ENCODE measurements around the gene RHOB. TPM values are rescaled to one million over a fixed set of nuclear protein-coding genes. Genes with fewer than 3 reads are reported as not detected.

RHOB gene
- total RNA-seq, 1 experiment from 2014 or later = 38.9 TPM

GRCh38 chr2:20452551-20452950, 5.7 kb downstream of the RHOB start:
- in situ Hi-C loops (cut with HindIII; ENCODE audit: low pct_unique_long_range_greater_than_20kb, low sequenced_read_pairs) (no loop called here), intact Hi-C loops (cut with micrococcal nuclease; ENCODE audit: unreplicated experiment) (no loop called here)
- ChIA-PET CTCF (interaction anchor here (0.6 kb wide), 2 partner anchors 40 to 173 kb away, joined by 3 to 4 read pairs; no protein-coding TSS in a partner anchor), POLR2A (no interaction called here)
- no peak overlapping the region for H3K27ac ChIP-seq (ENCODE audit: low read length)
- no peak for DNase-seq (ENCODE audit: low read depth, low spot score)
- no peak for ATAC-seq
- no peaks in the 10 kb centered on the region for H3K36me3 ChIP-seq (ENCODE audit: control insufficient read depth, insufficient read depth, low read length)
- no peaks in the 10 kb centered on the region for H3K27me3 ChIP-seq (ENCODE audit: control insufficient read depth, insufficient read depth, low read length)
- peaks cover 26% of the 10 kb centered on the region for H3K4me1 ChIP-seq (ENCODE audit: control insufficient read depth, insufficient read depth, low read length)
- no peaks in the 10 kb centered on the region for H3K9me3 ChIP-seq (ENCODE audit: control insufficient read depth, insufficient read depth, low read depth, low read length)
- no TSS peak for BruUV-seq (replicated peaks)
- TF ChIP-seq, protein P1, sequence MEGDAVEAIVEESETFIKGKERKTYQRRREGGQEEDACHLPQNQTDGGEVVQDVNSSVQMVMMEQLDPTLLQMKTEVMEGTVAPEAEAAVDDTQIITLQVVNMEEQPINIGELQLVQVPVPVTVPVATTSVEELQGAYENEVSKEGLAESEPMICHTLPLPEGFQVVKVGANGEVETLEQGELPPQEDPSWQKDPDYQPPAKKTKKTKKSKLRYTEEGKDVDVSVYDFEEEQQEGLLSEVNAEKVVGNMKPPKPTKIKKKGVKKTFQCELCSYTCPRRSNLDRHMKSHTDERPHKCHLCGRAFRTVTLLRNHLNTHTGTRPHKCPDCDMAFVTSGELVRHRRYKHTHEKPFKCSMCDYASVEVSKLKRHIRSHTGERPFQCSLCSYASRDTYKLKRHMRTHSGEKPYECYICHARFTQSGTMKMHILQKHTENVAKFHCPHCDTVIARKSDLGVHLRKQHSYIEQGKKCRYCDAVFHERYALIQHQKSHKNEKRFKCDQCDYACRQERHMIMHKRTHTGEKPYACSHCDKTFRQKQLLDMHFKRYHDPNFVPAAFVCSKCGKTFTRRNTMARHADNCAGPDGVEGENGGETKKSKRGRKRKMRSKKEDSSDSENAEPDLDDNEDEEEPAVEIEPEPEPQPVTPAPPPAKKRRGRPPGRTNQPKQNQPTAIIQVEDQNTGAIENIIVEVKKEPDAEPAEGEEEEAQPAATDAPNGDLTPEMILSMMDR (IDR thresholded peaks at IDR 0.05) = no peak
- TF ChIP-seq SIN3A (IDR thresholded peaks at IDR 0.05; ENCODE audit: borderline replicate concordance, insufficient read depth, low read depth, low read length) = no peak
- TF ChIP-seq POLR2AphosphoS5 (IDR thresholded peaks at IDR 0.05; ENCODE audit: low read depth, low read length) = no peak
- TF ChIP-seq, protein P2, sequence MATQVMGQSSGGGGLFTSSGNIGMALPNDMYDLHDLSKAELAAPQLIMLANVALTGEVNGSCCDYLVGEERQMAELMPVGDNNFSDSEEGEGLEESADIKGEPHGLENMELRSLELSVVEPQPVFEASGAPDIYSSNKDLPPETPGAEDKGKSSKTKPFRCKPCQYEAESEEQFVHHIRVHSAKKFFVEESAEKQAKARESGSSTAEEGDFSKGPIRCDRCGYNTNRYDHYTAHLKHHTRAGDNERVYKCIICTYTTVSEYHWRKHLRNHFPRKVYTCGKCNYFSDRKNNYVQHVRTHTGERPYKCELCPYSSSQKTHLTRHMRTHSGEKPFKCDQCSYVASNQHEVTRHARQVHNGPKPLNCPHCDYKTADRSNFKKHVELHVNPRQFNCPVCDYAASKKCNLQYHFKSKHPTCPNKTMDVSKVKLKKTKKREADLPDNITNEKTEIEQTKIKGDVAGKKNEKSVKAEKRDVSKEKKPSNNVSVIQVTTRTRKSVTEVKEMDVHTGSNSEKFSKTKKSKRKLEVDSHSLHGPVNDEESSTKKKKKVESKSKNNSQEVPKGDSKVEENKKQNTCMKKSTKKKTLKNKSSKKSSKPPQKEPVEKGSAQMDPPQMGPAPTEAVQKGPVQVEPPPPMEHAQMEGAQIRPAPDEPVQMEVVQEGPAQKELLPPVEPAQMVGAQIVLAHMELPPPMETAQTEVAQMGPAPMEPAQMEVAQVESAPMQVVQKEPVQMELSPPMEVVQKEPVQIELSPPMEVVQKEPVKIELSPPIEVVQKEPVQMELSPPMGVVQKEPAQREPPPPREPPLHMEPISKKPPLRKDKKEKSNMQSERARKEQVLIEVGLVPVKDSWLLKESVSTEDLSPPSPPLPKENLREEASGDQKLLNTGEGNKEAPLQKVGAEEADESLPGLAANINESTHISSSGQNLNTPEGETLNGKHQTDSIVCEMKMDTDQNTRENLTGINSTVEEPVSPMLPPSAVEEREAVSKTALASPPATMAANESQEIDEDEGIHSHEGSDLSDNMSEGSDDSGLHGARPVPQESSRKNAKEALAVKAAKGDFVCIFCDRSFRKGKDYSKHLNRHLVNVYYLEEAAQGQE (IDR thresholded peaks at IDR 0.05; ENCODE audit: insufficient read depth in 1 of 2, low read depth in 2 of 2, low read length in 1 of 2) = no peak
- H3K4me3 ChIP-seq (ENCODE audit: low read depth in 2 of 2, low read length in 2 of 2) = no peak overlapping the region

- ChIA-PET POLR2A (no interaction called here), CTCF (no interaction called here)
- intact Hi-C loops (cut with micrococcal nuclease; ENCODE audit: unreplicated experiment) (no loop called here), in situ Hi-C loops (cut with HindIII; ENCODE audit: low pct_unique_long_range_greater_than_20kb, low sequenced_read_pairs) (no loop called here)
- peaks cover 26% of the 10 kb centered on the region for H3K4me1 ChIP-seq (ENCODE audit: control insufficient read depth, insufficient read depth, low read length)
- H3K27me3 ChIP-seq (ENCODE audit: control insufficient read depth, insufficient read depth, low read length) = no peaks in the 10 kb centered on the region
- no peak overlapping the region for H3K27ac ChIP-seq (ENCODE audit: low read length)
- TF ChIP-seq, protein P2 (IDR thresholded peaks at IDR 0.05; ENCODE audit: insufficient read depth in 1 of 2, low read depth in 2 of 2, low read length in 1 of 2) = no peak
- TF ChIP-seq POLR2AphosphoS5 (IDR thresholded peaks at IDR 0.05; ENCODE audit: low read depth, low read length) (no peak), TCF7L2 (IDR thresholded peaks at IDR 0.05; ENCODE audit: low read depth, low read length) (no peak)
- no peak overlapping the region for H3K4me3 ChIP-seq (ENCODE audit: low read depth in 2 of 2, low read length in 2 of 2)
- BruUV-seq (replicated peaks) = no TSS peak
- no peaks in the 10 kb centered on the region for H3K9me3 ChIP-seq (ENCODE audit: control insufficient read depth, insufficient read depth, low read depth, low read length)
- DNase-seq (ENCODE audit: low read depth, low spot score) (no peak), ATAC-seq (no peak)
- H3K36me3 ChIP-seq (ENCODE audit: control insufficient read depth, insufficient read depth, low read length) = no peaks in the 10 kb centered on the region
Observed at GRCh38 chr2:20453087-20453486, 6.2 kb downstream of the RHOB start.

Data from Panc1 (cell line).